Hippocampal formation (tissue), 2 donors: ENCODE measurements around the gene PRKAB1.
A peak's percentile ranks its signal among the peaks of the same experiment; 100 is the strongest.
"Not testable (repeated sequence)": the region's sequence is repeated elsewhere in the genome, so short reads cannot be mapped to it uniquely, and the experiment has no call there.

Source experiments
- DNase-seq, 2 donors: peaks; one replicate each; lab custom pipeline; 2025; lab: John Stamatoyannopoulos, UW

PRKAB1 gene, protein sequence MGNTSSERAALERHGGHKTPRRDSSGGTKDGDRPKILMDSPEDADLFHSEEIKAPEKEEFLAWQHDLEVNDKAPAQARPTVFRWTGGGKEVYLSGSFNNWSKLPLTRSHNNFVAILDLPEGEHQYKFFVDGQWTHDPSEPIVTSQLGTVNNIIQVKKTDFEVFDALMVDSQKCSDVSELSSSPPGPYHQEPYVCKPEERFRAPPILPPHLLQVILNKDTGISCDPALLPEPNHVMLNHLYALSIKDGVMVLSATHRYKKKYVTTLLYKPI

DNA sequence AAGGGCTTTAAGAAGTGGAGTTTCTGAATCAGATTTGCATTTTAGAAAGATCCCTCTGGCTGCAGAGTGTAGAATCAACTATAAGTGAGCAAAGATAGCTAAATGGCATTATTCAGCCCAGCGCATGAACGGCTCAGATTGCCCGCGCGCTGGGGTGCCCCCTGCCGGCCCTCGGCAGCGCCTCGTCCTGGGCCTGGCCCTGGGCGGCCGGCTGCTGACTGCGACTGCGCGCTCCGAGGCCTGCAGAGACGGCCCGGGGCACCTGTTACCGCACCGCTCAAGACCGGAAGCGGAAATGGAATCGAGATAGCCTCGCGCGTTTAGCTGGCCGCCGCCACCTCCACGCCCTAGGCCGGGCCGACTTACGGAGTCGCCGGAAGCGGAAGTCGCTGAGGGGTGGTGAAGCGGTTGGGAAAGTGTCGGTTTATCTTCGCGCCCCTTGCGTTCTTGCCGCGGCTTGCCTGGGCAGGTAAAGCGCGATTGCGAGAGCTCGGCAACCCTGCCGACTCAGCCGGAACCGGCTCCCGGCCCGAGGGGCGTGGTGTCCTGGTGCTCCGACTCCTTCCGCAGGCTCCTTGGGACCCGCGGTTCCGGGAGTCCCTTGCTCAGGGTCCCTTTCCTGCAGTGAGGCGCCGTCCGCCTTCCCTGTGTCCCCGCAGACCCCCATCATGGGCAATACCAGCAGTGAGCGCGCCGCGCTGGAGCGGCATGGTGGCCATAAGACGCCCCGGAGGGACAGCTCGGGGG lies at the start of gene PRKAB1:
Gene PRKAB1 (plus strand): TSS at position 557 of the 747 bp plus-strand sequence. CDS start 112 bp downstream, at position 669.
- peak; percentile 93 to 96 for DNase-seq

DNA sequence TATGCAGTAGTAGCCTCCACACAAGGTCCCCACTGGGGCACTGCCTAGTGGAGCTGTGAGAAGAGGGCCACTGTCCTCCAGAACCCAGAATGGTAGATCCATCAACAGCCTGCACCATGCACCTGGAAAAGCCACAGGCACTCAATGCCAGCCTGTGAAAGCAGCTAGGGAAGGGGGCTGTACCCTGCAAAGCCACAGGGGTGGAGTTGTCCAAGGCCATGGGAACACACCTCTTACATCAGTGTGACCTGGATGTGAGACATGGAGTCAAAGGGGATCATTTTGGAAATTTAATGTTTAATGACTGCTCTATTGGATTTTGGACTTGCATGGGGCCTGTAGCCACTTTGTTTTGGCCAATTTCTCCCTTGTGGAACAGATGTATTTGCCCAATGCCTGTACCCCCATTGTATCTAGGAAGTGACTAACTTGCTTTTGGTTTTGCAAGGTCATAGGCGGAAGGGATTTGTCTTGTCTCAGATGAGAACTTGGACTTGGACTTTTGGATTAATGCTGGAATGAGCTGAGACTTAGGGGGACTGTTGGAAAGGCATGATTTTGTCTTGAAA lies 49.5 kb upstream of the PRKAB1 start:
- not testable (repeated sequence) for DNase-seq

DNA sequence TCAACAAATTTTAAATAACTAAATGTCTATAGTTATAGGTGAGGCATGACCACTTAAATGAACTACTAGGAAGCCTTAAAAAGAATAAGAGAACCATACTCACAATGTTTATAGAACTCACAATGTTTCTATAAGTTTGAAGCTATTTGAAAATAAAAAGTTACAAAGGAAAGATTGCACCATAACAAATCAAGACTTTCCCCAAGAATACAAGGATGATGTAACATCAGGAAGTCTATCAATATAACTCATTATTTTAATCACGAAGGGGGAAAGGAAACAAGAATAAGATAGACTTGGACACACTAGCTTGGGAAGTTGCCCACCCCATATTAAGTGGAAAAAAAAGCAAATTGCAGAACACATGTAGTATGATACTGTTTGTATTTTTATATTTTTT lies 47.4 kb upstream of the PRKAB1 start:
- DNase-seq = no peak

DNA sequence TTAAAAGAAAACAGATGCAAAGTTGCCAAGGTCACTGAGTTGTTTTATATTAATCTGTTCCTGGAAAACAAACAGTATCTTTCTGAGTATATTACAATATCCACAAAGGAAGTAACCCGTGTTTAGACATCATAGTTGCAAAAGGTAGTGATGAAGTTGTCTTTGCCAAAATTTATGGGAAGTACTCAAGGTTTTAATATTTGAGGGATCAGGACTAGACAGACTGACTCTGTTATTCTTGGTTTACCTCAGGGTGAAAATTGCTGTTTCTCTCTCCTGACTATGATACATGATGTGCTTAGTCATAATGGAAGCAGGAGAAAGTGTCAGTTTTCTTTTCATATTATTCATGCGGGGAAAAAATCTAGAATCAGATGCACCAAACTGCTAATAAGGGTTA lies 46.1 kb upstream of the PRKAB1 start:
- DNase-seq = no peak

DNA sequence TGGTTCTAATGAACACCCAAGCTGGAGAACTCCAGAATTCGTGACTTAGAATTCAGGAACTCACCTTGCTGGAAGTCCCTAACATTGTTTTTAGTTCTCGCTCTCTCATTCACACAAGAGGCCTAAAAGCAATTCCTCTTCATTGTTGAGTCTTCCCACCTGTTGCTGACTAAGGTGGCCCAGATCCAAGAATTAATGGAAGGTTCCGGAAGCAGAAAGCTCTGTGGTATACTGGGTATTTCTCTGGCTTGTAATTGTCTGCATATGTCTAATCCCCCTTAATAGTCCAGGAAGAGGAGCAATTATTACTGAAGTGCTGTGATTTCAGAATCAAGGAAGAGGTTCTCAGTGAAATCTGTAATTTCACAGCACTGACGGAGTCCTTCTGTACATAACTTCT lies 43.0 kb upstream of the PRKAB1 start:
- no peak for DNase-seq

DNA sequence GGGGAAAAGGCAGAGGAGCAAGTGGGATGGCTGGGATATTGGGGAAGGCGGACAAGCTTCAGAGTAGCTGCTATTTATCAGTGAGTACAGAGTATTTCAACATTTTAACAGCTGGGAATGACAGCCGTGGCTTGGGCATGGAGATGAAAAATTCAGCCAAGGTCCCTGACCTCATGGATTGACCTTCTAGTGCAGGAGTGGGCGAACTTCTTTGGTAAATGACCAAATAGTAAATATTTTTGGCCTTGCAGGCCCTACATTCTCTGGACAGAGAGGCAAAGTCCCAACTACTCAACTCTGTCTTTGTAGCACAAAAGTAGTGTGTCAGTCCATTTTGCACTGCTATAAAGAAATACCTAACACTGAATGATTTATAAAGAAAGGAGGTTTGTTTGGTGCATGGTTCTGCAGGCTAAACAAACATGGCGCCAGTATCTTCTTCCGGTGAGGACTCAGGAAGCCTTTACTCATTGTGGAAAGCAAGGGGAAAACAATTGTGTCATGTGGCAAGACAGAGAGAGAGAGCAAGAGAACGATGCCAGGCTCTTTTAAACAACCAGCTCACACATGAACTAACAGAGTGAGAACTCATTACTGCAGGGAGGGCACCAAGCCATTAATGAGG lies 40.8 kb upstream of the PRKAB1 start:
- no peak for DNase-seq

DNA sequence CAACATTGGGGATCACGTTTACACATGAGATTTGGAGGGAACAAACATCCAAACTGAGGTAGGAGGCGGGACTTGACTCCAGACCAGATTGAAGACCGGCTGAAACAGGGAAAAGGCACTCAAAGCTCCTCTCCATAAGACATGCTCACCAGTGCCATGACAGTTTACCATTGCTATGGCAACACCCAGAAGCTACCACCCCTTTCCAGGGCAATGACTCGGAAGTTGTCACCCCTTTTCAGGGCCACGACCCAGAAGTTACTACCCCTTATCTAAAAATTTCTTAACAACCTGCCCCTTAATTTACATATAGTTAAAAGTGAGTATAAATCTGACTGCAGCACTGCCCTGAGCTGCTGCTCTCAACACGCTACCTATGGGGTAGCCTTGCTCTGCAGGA lies 40.2 kb upstream of the PRKAB1 start:
- DNase-seq = no peak

DNA sequence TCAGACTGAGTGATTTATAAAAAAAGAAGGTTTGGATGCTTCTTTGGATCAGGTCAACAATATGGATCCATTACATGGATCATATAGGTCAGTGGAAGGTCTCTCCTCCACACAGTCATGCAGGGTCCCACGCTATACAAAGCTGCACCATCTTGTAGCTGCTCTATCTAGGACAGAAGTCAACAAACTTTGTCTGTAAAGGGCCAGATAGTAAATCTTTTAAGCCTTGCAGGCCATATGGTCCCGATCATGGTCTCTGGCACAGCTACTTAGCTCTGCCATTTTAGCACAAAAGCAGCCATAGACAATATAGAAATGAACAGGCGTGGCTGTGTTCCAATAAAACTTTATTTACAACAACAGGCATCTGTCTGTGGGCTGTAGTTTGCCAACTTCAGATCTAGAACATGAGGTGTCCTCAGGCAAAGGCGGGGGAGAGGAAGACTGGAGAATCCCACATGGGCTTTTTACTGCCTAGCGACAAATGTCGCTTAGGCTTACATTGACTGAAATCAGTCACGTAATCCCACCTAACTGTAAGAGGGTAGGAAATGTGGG lies 37.6 kb upstream of the PRKAB1 start:
- DNase-seq = no peak

DNA sequence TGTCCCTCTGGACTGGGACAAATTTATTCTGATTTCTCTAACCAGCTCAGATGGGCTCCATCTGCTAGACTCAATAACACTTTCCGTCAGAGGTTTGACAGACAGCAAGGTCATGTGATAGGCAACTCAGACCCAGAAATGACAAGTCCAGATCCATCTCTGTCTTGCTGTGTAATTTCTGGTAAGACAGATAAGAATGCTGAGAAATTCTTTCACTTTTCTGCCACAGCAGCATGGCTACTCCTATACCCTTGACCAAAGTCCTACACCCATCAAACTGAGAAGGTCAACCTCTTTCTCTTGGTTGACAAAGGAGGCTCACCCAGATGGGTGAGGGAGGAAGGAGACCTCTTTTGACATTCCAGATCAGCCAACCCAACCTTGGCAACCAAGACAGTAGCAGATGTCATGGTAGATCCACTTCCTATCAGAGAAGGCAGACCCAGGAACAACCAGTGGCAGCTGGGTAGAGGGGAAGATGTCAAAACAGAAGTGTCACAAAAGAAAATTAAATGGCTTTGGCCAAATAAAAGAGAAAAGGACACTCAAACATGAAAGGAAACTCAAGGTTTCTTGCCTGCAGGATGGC lies 36.9 kb upstream of the PRKAB1 start:
- DNase-seq = no peak

DNA sequence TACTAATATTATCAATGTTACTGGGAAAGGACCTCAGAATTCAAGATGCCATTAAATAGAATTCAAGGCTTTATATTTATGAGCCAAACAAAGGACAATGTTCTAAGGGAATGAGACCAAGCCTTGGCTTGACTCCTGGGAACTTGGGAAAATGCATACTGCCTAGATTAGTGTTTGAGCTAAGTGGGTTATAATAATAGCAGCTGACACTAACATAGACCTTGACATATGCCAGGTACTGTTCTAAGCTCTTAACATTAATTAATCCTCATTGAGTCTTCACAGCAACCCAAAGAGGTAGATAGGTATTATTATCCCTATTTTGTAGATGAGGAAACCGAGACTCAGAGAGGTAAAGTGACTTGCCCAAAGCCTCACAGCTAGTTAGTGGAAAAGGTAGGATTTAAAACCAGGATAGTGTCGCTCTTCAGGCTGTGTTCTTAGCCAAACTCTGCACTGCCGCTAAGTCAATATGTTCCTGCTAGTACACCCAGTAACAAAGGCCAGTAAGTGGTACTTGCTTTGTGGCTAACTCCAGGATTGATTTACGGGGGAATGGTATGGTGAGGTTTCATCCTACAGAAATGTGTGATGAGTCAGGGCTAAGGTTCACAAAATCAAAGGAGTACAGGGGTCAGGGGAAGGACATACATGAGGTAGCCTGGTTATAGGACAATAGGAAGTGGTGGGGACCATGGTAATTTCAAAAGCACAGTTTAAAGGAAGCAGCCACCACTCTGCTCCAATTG lies 35.8 kb upstream of the PRKAB1 start:
- DNase-seq = no peak

DNA sequence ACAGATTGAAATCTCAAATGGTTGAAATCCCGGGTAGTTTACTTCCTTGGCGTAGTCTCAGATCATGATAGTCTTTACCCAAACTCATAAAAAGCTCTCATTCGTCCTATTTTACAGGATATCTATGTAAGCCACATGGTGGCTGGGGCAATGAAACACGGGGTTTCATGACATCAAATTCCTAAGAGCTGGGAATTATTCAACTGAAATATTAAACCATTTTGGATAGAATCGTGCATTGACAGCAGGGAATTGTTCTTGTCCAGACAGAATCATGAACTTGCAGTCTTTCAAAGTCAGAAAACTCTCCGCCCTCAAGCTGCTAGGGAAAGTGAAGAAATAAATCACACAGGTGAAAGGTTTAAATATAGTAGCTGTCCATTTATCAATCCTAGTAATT lies 33.2 kb upstream of the PRKAB1 start:
- DNase-seq = no peak

DNA sequence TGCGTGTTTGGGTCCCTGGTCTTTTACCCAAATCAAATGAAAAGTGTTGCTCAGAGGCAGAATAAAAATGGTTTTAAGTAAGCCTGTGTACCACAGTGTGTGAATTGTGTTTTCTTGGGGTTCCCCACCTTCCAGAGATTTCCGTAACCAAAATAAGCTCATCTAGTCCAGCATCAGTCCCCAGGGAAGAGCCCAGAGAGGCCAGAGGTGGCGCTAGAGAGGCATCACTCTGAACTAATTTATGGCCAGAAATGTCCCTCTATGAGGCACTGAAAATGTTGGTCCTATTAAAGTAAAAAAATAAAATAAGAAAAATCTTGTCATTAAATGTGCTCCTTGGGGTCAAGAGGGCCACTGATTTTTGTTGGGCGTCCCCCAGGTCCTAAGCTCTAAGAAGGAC lies 24.9 kb upstream of the PRKAB1 start:
- DNase-seq = no peak

DNA sequence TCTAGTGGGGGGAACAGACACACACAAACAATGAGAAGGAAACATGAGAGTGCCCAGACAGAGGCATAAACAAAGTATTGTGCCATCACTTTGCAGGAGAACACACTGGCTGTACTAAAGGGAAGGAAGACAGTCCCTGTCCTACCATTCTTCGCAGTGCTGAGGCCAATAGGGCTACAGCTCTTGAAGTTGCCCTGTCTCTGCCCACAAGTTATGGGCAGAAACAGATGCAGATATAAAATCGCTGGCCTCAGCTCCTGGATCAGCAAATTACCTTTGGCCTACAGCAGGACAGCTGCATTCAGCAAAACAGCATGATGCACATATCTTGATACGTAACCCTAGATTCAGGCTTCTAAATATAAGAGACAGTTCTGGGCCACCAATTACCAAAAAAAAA lies 23.0 kb upstream of the PRKAB1 start:
- DNase-seq = no peak

DNA sequence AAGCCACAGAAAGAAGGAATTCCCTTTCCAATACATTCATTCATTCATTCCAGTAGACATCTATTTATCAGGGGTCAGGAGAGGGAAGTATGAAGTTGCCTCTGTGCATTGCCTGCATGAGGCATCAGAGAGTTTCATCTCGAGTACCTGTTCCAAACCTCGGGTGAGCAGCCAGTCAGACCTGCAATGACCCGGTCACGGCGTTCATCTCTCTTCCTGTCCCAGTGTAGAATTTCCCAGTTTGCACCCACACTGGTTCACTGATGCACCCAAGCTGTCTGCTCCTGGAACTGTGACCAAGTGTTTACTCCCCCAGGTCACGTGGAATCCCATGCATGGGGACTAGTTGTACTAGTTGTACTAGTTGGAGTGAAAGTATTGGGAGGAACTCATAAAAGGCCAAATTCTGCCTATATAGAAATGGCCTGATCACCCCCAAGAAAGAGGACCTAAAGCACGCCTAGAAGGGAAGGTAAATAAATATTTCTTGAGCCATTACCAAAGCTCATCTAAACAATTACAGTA lies 22.3 kb upstream of the PRKAB1 start:
- DNase-seq = no peak

DNA sequence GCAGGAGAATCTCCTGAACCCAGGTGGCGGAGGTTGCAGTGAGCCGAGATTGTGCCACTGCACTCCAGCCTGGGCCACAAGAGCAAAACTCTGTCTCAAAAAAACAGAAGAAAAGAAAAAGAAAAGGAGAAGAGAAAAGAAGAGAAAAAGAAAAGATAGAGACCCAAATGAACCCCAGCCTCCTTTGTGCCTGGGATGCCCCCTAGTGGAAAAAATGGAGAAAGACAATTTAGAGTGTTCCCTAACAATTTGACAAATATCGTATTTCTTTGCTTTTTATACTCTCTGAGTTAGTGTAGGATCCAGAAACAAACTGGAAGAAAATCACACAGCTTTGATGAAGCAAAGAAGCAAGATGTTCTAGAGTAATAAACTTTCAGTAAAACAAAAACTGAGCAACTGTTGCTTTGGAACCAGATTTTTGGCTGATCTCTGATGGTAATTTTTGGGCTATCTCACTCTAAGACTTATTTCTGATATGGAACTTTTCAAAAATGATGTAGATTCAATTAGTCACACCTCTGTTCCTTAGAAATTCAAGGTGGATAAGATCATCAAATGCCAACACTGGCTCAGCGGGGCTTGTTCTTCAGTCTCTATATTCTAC lies 18.6 kb upstream of the PRKAB1 start:
- no peak for DNase-seq

DNA sequence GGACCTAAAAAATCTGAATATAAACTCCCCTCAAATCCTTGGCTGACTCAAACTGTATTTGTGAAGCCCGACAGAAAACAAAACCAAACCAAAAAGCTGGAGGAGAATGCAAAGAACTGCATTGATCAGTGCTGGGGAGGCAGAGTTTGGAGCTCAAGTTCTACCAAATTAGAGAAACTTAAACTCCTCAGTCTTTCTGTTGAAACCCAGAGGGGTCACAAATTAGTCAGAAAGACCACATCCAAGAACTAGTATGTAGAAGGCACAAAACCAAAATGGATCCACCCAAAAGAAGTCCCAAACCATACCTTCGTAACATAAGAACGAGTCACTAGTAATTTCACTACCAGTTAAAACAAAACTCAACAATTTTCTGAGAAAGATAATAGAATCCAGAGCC lies 15.3 kb upstream of the PRKAB1 start:
- no peak for DNase-seq

DNA sequence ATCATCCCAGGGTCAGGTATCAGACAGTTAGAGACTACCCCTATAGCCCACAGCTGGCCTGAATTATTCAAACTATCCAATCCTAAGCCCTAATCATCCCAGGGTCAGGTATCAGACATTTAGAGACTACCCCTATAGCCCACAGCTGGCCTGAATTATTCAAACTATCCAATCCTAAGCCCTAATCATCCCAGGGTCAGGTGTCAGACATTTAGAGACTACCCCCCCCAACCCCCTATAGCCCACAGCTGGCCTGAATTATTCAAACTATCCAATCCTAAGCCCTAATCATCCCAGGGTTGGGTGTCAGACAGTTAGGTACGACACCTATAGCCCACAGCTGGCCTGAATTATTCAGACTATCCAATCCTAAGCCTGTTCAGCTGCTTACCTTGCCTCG lies 10.9 kb upstream of the PRKAB1 start:
- not testable (repeated sequence) for DNase-seq

DNA sequence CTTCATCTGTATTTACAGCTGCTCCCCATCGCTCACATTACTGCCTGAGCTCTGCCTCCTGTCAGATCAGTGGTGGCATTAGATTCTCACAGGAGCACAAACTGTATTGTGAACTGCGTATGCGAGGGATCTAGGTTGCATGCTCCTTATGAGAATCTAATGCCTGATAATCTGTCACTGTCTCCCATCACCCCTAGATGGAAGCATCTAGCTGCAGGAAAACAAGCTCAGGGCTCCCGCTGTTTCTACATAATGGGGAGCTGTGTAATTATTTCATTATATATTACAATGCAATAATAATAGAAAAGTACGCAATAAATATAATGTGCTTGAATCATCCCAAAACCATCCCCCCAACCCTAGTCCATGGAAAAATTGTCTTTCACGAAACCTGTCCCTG lies 9.8 kb upstream of the PRKAB1 start:
- DNase-seq = not testable (repeated sequence)

DNA sequence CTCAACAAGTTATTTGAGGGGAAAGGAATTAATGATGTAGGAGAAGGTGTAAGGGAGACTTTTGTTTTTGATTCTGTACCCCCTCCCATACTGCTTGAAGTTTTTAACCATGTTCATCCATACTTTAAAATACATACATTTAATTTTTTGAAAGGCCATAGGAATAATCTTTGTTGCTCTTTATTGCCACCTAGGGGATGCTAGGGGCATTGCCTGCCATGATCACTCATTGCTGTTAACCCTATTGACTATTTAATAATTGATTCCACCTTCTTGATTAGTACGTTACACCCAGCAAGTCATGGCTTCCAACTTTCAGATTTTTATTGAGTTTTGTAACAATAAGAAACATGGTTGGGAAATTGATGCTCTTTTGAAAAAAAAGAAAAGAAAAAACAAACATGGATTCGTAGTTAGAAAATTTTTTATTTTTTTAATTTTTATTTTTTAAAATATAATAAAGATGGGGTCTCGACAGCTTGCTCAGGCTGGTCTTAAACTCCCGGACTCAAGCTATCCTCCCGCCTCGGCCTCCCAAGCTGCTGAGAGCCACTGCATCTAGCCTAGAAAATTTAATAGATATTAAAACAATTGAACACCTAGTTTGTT lies 8.5 kb upstream of the PRKAB1 start:
- no peak for DNase-seq

DNA sequence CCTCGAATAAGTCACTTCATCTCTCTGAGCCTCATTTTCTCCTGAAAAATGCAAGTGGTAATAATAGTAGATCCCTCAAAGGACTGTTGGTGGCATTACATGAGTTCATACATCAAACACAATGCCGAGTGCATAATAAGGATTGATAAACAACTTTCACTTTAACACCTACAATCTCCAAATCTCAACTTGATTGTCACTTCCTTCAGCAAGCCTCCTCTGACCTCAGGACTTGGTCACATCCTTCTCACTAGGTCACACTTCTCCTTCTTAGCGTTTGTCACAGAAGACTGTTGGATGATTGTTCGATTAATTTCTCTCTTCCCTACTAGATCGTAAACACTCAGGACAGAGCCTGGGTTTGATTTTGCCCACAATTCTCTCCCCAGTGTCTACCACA lies 7.9 kb upstream of the PRKAB1 start:
- DNase-seq = no peak
